HFFc6 (cell line): ENCODE measurements around the gene PADI4. TPM values are rescaled to one million over a fixed set of nuclear protein-coding genes. Genes with fewer than 3 reads are reported as not detected.

Experiments
- DNase-seq: peaks from one replicate; pipeline ENCODE4 v3.0.0-alpha.2; 2018
- H3K27ac Mint-ChIP-seq: 2 replicates; pipeline ENCODE4 v1.8.0; 2020; ENCODE audit warnings: mild to moderate bottlenecking, mixed read lengths
- H3K27me3 Mint-ChIP-seq: 2 replicates; pipeline ENCODE4 v1.8.0; 2021; ENCODE audit warnings: mild to moderate bottlenecking, moderate library complexity, mixed read lengths; ENCODE audit not compliant: insufficient read depth
- H3K36me3 Mint-ChIP-seq: 2 replicates; pipeline ENCODE4 v1.8.0; 2021; ENCODE audit warnings: low read depth, mixed read lengths
- H3K4me1 Mint-ChIP-seq: 2 replicates; pipeline ENCODE4 v1.8.0; 2020; ENCODE audit warnings: low read depth, mixed read lengths
- H3K4me3 Mint-ChIP-seq: 2 replicates; pipeline ENCODE4 v1.8.0; 2020; ENCODE audit warnings: mild to moderate bottlenecking, moderate library complexity, mixed read lengths
- H3K9me3 Mint-ChIP-seq: 2 replicates; pipeline ENCODE4 v1.8.0; 2020; ENCODE audit warnings: mild to moderate bottlenecking, mixed read lengths
- CTCF ChIP-seq: fragments of 200-600 bp; sonication (generic); IDR thresholded peaks from 2 replicates; pipeline ENCODE4 v1.5.0; 2021; ENCODE audit warnings: antibody characterized with exemption, mild to moderate bottlenecking
- total RNA-seq, 6 experiments: library from RNA; stranded (reverse); fragmentation: NEBNext Ultra II Directional; extraction: Animal tissue kit (Norgen Biotek cat#: 25700); gene quantifications; 2 replicates in 1 of 6; 3 replicates in 5 of 6; pipeline ENCODE4 v1.2.3, GENCODE V29; 2021

The PADI4 gene
- total RNA-seq, 6 experiments from 2014 or later, result not detected

GRCh38 chr1:17397910-17398695 lies 90.1 kb downstream of the PADI4 start:
- Mint-ChIP-seq H3K4me3 (no peak overlapping the region), H3K36me3 (no peaks in the 10 kb centered on the region), H3K9me3 (no peaks in the 10 kb centered on the region), H3K4me1 (no peaks in the 10 kb centered on the region), H3K27ac (no peak overlapping the region), H3K27me3 (peaks cover 26% of the 10 kb centered on the region)
- DNase-seq, result no peak
- TF ChIP-seq CTCF, result no peak

GRCh38 chr1:17400725-17401341 lies 92.8 kb downstream of the PADI4 start:
- H3K4me1 Mint-ChIP-seq, result no peaks in the 10 kb centered on the region
- H3K27ac Mint-ChIP-seq, result no peak overlapping the region
- H3K36me3 Mint-ChIP-seq, result no peaks in the 10 kb centered on the region
- H3K9me3 Mint-ChIP-seq, result no peaks in the 10 kb centered on the region
- no peak for DNase-seq
- H3K4me3 Mint-ChIP-seq, result no peak overlapping the region
- peaks cover 10% of the 10 kb centered on the region for H3K27me3 Mint-ChIP-seq
- TF ChIP-seq CTCF, result no peak

- Mint-ChIP-seq H3K4me1 (no peaks in the 10 kb centered on the region), H3K27me3 (peaks cover 7% of the 10 kb centered on the region), H3K27ac (no peak overlapping the region), H3K4me3 (no peak overlapping the region), H3K9me3 (no peaks in the 10 kb centered on the region), H3K36me3 (no peaks in the 10 kb centered on the region)
- no peak for DNase-seq
- TF ChIP-seq CTCF, result no peak
Measured at GRCh38 chr1:17401841-17402240, 93.8 kb downstream of the PADI4 start.

GRCh38 chr1:17403081-17403480 lies 95.1 kb downstream of the PADI4 start:
- H3K4me3 Mint-ChIP-seq, result no peak overlapping the region

GRCh38 chr1:17404034-17404684 lies 96.2 kb downstream of the PADI4 start:
- TF ChIP-seq CTCF, result no peak
- Mint-ChIP-seq H3K9me3 (no peaks in the 10 kb centered on the region), H3K36me3 (peaks cover 9% of the 10 kb centered on the region), H3K27ac (no peak overlapping the region), H3K4me3 (no peak overlapping the region), H3K27me3 (peaks cover 6% of the 10 kb centered on the region), H3K4me1 (no peaks in the 10 kb centered on the region)
- DNase-seq, result no peak

More at GRCh38 chr1:17403081-17403480, 95.1 kb downstream of the PADI4 start:
- no peaks in the 10 kb centered on the region for H3K36me3 Mint-ChIP-seq
- no peaks in the 10 kb centered on the region for H3K4me1 Mint-ChIP-seq
- DNase-seq, result peak; percentile 14
- TF ChIP-seq CTCF, result no peak
- H3K27ac Mint-ChIP-seq, result no peak overlapping the region
- no peaks in the 10 kb centered on the region for H3K9me3 Mint-ChIP-seq
- H3K27me3 Mint-ChIP-seq, result peaks cover 7% of the 10 kb centered on the region
